Keratinocyte (primary cell): ENCODE measurements around the gene KASH5. TPM values are rescaled to one million over a fixed set of nuclear protein-coding genes. Genes with fewer than 3 reads are reported as not detected.
A peak's percentile ranks its signal among the peaks of the same experiment; 100 is the strongest.

Experiments used
- DNase-seq: peaks from one replicate; pipeline ENCODE4 v3.0.0-alpha.2; 2011; ENCODE audit warnings: low read depth, missing footprints, low spot score
- FAIRE-seq: peaks from 2 replicates; lab custom pipeline; 2011; peaks lifted over from hg19 to GRCh38; lab: Jason Lieb, UNC
- H2AFZ ChIP-seq: 2 replicates; pipeline ENCODE4 v1.6.0; 2012; ENCODE audit warnings: low read length, control low read depth, inconsistent platforms; ENCODE audit not compliant: control insufficient read depth
- H3K27ac ChIP-seq: 2 replicates; pipeline ENCODE4 v1.5.1; 2011; ENCODE audit warnings: low read length; ENCODE audit not compliant: control insufficient read depth, insufficient read depth
- H3K27me3 ChIP-seq: 3 replicates; pipeline ENCODE4 v1.6.0; 2011; ENCODE audit warnings: low read length; ENCODE audit not compliant: control insufficient read depth, insufficient read depth; ENCODE audit errors: extremely low read depth
- H3K36me3 ChIP-seq, 2 experiments: 2 replicates in 1 of 2; 3 replicates in 1 of 2; pipeline ENCODE4 v1.5.1; 2011; ENCODE audit warnings: low read length in 2 of 2, mild to moderate bottlenecking in 1 of 2; ENCODE audit not compliant: control insufficient read depth in 2 of 2, insufficient read depth in 2 of 2; ENCODE audit errors: extremely low read depth in 1 of 2
- H3K4me1 ChIP-seq: 3 replicates; pipeline ENCODE4 v1.5.1; 2011; ENCODE audit warnings: low read length; ENCODE audit not compliant: control insufficient read depth, insufficient read depth; ENCODE audit errors: extremely low read depth
- H3K4me2 ChIP-seq: 3 replicates; pipeline ENCODE4 v1.6.0; 2011; ENCODE audit warnings: low read depth, low read length; ENCODE audit not compliant: control insufficient read depth, insufficient read depth; ENCODE audit errors: extremely low read depth
- H3K4me3 ChIP-seq, 3 experiments: fragments of 200-600 bp in 1 of 3; sonication (generic) in 1 of 3; 2 replicates in 2 of 3; 3 replicates in 1 of 3; pipeline ENCODE4 v1.5.1; 2011 to 2016; ENCODE audit warnings: low read length in 3 of 3, mild to moderate bottlenecking in 3 of 3, control low read depth in 2 of 3, inconsistent platforms in 1 of 3, low read depth in 1 of 3, mixed read lengths in 1 of 3, mixed run types in 1 of 3, moderate library complexity in 1 of 3; ENCODE audit not compliant: control insufficient read depth in 2 of 3, insufficient read depth in 2 of 3; ENCODE audit errors: extremely low read depth in 1 of 3
- H3K79me2 ChIP-seq: 2 replicates; pipeline ENCODE4 v1.6.0; 2012; ENCODE audit warnings: low read length; ENCODE audit not compliant: control insufficient read depth, insufficient read depth
- H3K9ac ChIP-seq: 3 replicates; pipeline ENCODE4 v1.6.0; 2011; ENCODE audit warnings: low read length; ENCODE audit not compliant: control insufficient read depth, insufficient read depth; ENCODE audit errors: extremely low read depth
- H3K9me1 ChIP-seq: 3 replicates; pipeline ENCODE4 v1.6.0; 2011; ENCODE audit warnings: low read length; ENCODE audit not compliant: control insufficient read depth, insufficient read depth; ENCODE audit errors: extremely low read depth
- H3K9me3 ChIP-seq: 2 replicates; pipeline ENCODE4 v1.5.1; 2012; ENCODE audit warnings: low read depth, low read length; ENCODE audit not compliant: control insufficient read depth
- H4K20me1 ChIP-seq: 3 replicates; pipeline ENCODE4 v1.6.0; 2011; ENCODE audit warnings: low read length; ENCODE audit not compliant: control insufficient read depth, insufficient read depth; ENCODE audit errors: extremely low read depth
- CTCF ChIP-seq, 3 experiments: IDR thresholded peaks in 1 of 3; conservative IDR thresholded peaks in 1 of 3; optimal IDR thresholded peaks in 1 of 3; 2 replicates in 2 of 3; 3 replicates in 1 of 3; pipeline versions ENCODE3 to v1.5.1; 2011; ENCODE audit warnings: low read length in 3 of 3, mild to moderate bottlenecking in 3 of 3, moderate library complexity in 2 of 3, control low read depth in 1 of 3, inconsistent platforms in 1 of 3; ENCODE audit not compliant: insufficient read depth in 2 of 3; ENCODE audit errors: extremely low read depth in 1 of 3
- EZH2 ChIP-seq: IDR thresholded peaks from one replicate; pipeline ENCODE4 v1.6.1; 2012; ENCODE audit warnings: inconsistent platforms, mild to moderate bottlenecking, low read length, moderate library complexity
- dilution Hi-C: fragments of 300-500 bp; cut with MboI; formaldehyde crosslinking; loops from one replicate; pipeline ENCODE4 v1.7.0; 2020; ENCODE audit warnings: low sequenced_read_pairs; ENCODE audit not compliant: extremely low pct_ligation_motif_present
- polyA plus RNA-seq, 5 experiments: library from polyadenylated mRNA; depleted of rRNA in 3 of 5; stranded (reverse) in 3 of 5; stranded (forward) in 1 of 5; unstranded in 1 of 5; fragments of >200 nt; gene quantifications; 1 replicate in 1 of 5; 2 replicates in 3 of 5; 3 replicates in 1 of 5; pipeline versions ENCODE4 v1.2.1 to v1.2.3, GENCODE V29; 2011 to 2012; ENCODE audit warnings: missing spikeins in 2 of 5, low read depth in 1 of 5, low replicate concordance in 1 of 5

The KASH5 gene
- polyA plus RNA-seq, 1 donor (not counting 4 experiments of a cell fraction or from before 2014, with no cell fraction given) = not detected

GRCh38 chr19:49408816-49409440 lies 20.9 kb downstream of the KASH5 start:
- Histone ChIP-seq H3K4me2 (no peak overlapping the region), H3K9ac (no peak overlapping the region), H4K20me1 (no peaks in the 10 kb centered on the region), H3K36me3 (no peaks in the 10 kb centered on the region), H3K9me3 (no peaks in the 10 kb centered on the region), H3K9me1 (no peaks in the 10 kb centered on the region), H3K4me3 (no peak overlapping the region), H3K27ac (no peak overlapping the region), H3K4me1 (peaks cover 6% of the 10 kb centered on the region), H2AFZ (peak overlapping the region; percentile 31), H3K27me3 (no peaks in the 10 kb centered on the region), H3K79me2 (no peaks in the 10 kb centered on the region)
- DNase-seq = no peak
- FAIRE-seq = no peak
- no peak for TF ChIP-seq EZH2
- TF ChIP-seq CTCF (optimal IDR thresholded peaks at IDR 0.05 in 1 of 3, IDR thresholded peaks at IDR 0.05 in 1 of 3, conservative IDR thresholded peaks at IDR 0.05 in 1 of 3; ENCODE audit: extremely low read depth in 1 of 3, insufficient read depth in 2 of 3, low read length in 3 of 3) = no peak
- dilution Hi-C loops = no loop called here

GRCh38 chr19:49409441-49410029 lies 21.5 kb downstream of the KASH5 start:
- Histone ChIP-seq H3K27ac (no peak overlapping the region), H3K4me1 (peaks cover 6% of the 10 kb centered on the region), H3K9ac (no peak overlapping the region), H4K20me1 (no peaks in the 10 kb centered on the region), H2AFZ (no peak overlapping the region), H3K79me2 (no peaks in the 10 kb centered on the region), H3K4me2 (no peak overlapping the region), H3K4me3 (no peak overlapping the region), H3K36me3 (no peaks in the 10 kb centered on the region), H3K9me3 (no peaks in the 10 kb centered on the region), H3K27me3 (no peaks in the 10 kb centered on the region), H3K9me1 (no peaks in the 10 kb centered on the region)
- dilution Hi-C loops = no loop called here
- DNase-seq (no peak), FAIRE-seq (no peak)
- TF ChIP-seq CTCF (optimal IDR thresholded peaks at IDR 0.05 in 1 of 3, IDR thresholded peaks at IDR 0.05 in 1 of 3, conservative IDR thresholded peaks at IDR 0.05 in 1 of 3; ENCODE audit: extremely low read depth in 1 of 3, insufficient read depth in 2 of 3, low read length in 3 of 3) (no peak), EZH2 (no peak)
